Stimulated activated CD4-positive, alpha-beta T cell treated with anti-CD3 and anti-CD28 coated beads, Interleukin-12 subunit alpha, Interleukin-12 subunit beta, amount 100 ng/mL, for 4 hours (primary cell): Measurements from ENCODE around the gene SMYD2.

Experiments
- DNase-seq: peaks from one replicate; pipeline ENCODE4 v3.0.0-alpha.2; 2020

SMYD2 gene

GRCh38 chr1:214281021-214281719 is at the start of gene SMYD2:
SMYD2 (plus strand) TSS chr1:214281159; CDS start chr1:214281255, 96 bp downstream.
- peak; percentile 63 for DNase-seq

- no peak for DNase-seq
These were observed 46.9 kb upstream of the SMYD2 start for GRCh38 chr1:214233856-214234634.

- DNase-seq, result no peak
These were observed 46.3 kb upstream of the SMYD2 start for GRCh38 chr1:214234635-214235025.

GRCh38 chr1:214236477-214236876 is 44.5 kb upstream of the SMYD2 start:
- no peak for DNase-seq

- no peak for DNase-seq
These were observed 39.9 kb upstream of the SMYD2 start for GRCh38 chr1:214241060-214241459.

- no peak for DNase-seq
These were observed 36.7 kb upstream of the SMYD2 start for GRCh38 chr1:214244252-214244651.

- DNase-seq, result no peak
These were observed 36.1 kb upstream of the SMYD2 start for GRCh38 chr1:214244841-214245240.

GRCh38 chr1:214247501-214248041 is 33.4 kb upstream of the SMYD2 start:
- no peak for DNase-seq

- DNase-seq, result no peak
These were observed 32.5 kb upstream of the SMYD2 start for GRCh38 chr1:214248311-214249085.

GRCh38 chr1:214249651-214250050 is 31.3 kb upstream of the SMYD2 start:
- DNase-seq, result no peak

GRCh38 chr1:214251354-214251753 is 29.6 kb upstream of the SMYD2 start:
- no peak for DNase-seq

- DNase-seq, result no peak
These were observed 25.4 kb upstream of the SMYD2 start for GRCh38 chr1:214255509-214255908.

- DNase-seq, result no peak
These were observed 21.5 kb upstream of the SMYD2 start for GRCh38 chr1:214259353-214259977.

- no peak for DNase-seq
These were observed 20.3 kb upstream of the SMYD2 start for GRCh38 chr1:214260561-214261205.

GRCh38 chr1:214261206-214262123 is 19.5 kb upstream of the SMYD2 start:
- peak; percentile 80 for DNase-seq

- no peak for DNase-seq
These were observed 16.8 kb upstream of the SMYD2 start for GRCh38 chr1:214264196-214264595.

- DNase-seq, result no peak
These were observed 16.0 kb upstream of the SMYD2 start for GRCh38 chr1:214264976-214265375.

GRCh38 chr1:214270097-214270650 is 10.8 kb upstream of the SMYD2 start:
- DNase-seq, result no peak

- DNase-seq, result no peak
These were observed 9.6 kb upstream of the SMYD2 start for GRCh38 chr1:214271174-214271858.
